Immature natural killer cell (primary cell): ENCODE results near the gene DHX35. TPM values are rescaled to one million over a fixed set of nuclear protein-coding genes. Genes with fewer than 3 reads are reported as not detected.
"Not testable (repeated sequence)": the region's sequence is repeated elsewhere in the genome, so short reads cannot be mapped to it uniquely, and the experiment has no call there.

Experiments
- DNase-seq, 3 donors: peaks; one replicate each; pipeline ENCODE4 v3.0.0; 2022; ENCODE audit warnings: mixed read lengths in 1 of 3
- H3K27ac Mint-ChIP-seq, 6 donors: one replicate each; pipeline ENCODE4 v1.8.0; 2020; ENCODE audit warnings: mixed read lengths in 6 of 6, mild to moderate bottlenecking in 5 of 6, inconsistent platforms in 4 of 6, moderate library complexity in 3 of 6
- H3K27me3 Mint-ChIP-seq, 3 donors: one replicate each; pipeline ENCODE4 v1.8.0; 2020 to 2021; ENCODE audit warnings: low read depth in 3 of 3, mild to moderate bottlenecking in 3 of 3, mixed read lengths in 3 of 3, moderate library complexity in 3 of 3, inconsistent platforms in 1 of 3
- H3K36me3 Mint-ChIP-seq, 3 donors: one replicate each; pipeline ENCODE4 v1.8.0; 2020; ENCODE audit warnings: mixed read lengths in 3 of 3, inconsistent platforms in 2 of 3, mild to moderate bottlenecking in 2 of 3
- H3K4me1 Mint-ChIP-seq, 2 donors: one replicate each; pipeline ENCODE4 v1.8.0; 2020; ENCODE audit warnings: inconsistent platforms in 2 of 2, mild to moderate bottlenecking in 2 of 2, mixed read lengths in 2 of 2, moderate library complexity in 1 of 2
- H3K4me3 Mint-ChIP-seq, 5 donors: one replicate each; pipeline ENCODE4 v1.8.0; 2020; ENCODE audit warnings: mild to moderate bottlenecking in 5 of 5, mixed read lengths in 5 of 5, inconsistent platforms in 3 of 5, moderate library complexity in 3 of 5
- H3K9me3 Mint-ChIP-seq, 6 donors: one replicate each; pipeline ENCODE4 v1.8.0; 2020; ENCODE audit warnings: mild to moderate bottlenecking in 6 of 6, mixed read lengths in 6 of 6, inconsistent platforms in 4 of 6, moderate library complexity in 3 of 6
- polyA plus RNA-seq, 3 donors: library from polyadenylated mRNA; unstranded; fragments of 300-500 nt; fragmentation: Illumina TruSeq; gene quantifications; one replicate each; pipeline ENCODE4 v1.2.3, GENCODE V29; 2021

Gene DHX35
- polyA plus RNA-seq, 3 donors from 2014 or later: 5.0 to 6.5 (median 6.0) TPM

DNA sequence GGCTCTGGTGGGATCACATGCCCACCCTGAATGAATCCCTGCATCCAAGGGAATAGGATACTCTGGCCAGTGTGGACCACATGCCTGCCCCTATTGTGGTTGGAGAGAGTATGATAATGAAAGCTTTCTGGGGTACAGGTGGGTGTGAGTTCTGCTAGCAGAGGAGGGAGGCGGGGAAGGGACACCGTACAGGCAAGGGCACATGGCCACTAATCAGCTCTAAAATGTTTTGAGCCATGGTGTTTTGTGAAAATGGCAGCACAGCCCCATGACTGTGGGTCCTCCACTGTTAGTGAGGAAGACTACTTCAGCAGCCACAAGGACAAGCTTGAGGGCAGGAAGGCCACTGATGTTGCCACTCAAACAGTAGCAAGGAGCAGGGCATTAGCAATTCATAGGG lies 11.9 kb upstream of the DHX35 start:
- Mint-ChIP-seq H3K4me1 (no peaks in the 10 kb centered on the region), H3K27ac (no peak overlapping the region), H3K4me3 (no peak overlapping the region), H3K36me3 (peaks cover 0 to 4% (median 0%) of the 10 kb centered on the region in 3 donors), H3K27me3 (peaks cover 0 to 7% (median 0%) of the 10 kb centered on the region in 3 donors), H3K9me3 (no peaks in the 10 kb centered on the region)
- no peak for DNase-seq

DNA sequence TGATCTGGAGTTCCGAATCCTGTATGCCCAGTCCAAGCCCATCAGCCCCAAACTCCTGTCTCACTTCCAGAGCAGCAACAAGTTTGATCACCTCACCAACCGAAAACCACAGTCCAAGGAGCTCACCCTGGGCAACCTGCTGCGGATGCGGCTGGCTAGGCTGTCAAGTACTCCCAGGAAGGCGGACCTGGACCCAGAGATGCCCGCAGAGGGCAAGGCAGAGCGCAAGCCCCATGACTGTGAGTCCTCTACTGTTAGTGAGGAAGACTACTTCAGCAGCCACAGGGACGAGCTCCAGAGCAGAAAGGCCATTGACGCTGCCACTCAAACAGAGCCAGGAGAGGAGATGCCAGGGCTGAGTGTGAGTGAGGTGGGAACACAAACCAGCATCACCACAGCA lies 10.5 kb upstream of the DHX35 start:
- no peak overlapping the region for H3K27ac Mint-ChIP-seq
- no peaks in the 10 kb centered on the region for H3K4me1 Mint-ChIP-seq
- no peak overlapping the region for H3K4me3 Mint-ChIP-seq
- no peaks in the 10 kb centered on the region for H3K9me3 Mint-ChIP-seq
- H3K27me3 Mint-ChIP-seq: peaks cover 0 to 7% (median 0%) of the 10 kb centered on the region in 3 donors
- DNase-seq: no peak
- H3K36me3 Mint-ChIP-seq: peaks cover 0 to 4% (median 0%) of the 10 kb centered on the region in 3 donors

DNA sequence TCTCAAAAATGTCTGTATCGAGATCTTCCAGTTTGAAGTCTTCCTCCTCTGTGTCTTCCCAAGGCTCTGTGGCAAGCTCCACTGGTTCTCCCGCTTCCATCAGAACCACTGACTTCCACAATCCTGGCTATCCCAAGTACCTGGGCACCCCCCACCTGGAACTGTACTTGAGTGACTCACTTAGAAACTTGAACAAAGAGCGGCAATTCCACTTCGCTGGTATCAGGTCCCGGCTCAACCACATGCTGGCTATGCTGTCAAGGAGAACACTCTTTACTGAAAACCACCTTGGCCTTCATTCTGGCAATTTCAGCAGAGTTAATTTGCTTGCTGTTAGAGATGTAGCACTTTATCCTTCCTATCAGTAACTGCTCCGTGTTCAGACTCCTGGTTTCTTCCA lies 10.0 kb upstream of the DHX35 start:
- Mint-ChIP-seq H3K9me3 (no peaks in the 10 kb centered on the region), H3K27ac (no peak overlapping the region), H3K36me3 (peaks cover 0 to 4% (median 0%) of the 10 kb centered on the region in 3 donors), H3K27me3 (peaks cover 0 to 7% (median 0%) of the 10 kb centered on the region in 3 donors), H3K4me3 (no peak overlapping the region), H3K4me1 (no peaks in the 10 kb centered on the region)
- no peak for DNase-seq

DNA sequence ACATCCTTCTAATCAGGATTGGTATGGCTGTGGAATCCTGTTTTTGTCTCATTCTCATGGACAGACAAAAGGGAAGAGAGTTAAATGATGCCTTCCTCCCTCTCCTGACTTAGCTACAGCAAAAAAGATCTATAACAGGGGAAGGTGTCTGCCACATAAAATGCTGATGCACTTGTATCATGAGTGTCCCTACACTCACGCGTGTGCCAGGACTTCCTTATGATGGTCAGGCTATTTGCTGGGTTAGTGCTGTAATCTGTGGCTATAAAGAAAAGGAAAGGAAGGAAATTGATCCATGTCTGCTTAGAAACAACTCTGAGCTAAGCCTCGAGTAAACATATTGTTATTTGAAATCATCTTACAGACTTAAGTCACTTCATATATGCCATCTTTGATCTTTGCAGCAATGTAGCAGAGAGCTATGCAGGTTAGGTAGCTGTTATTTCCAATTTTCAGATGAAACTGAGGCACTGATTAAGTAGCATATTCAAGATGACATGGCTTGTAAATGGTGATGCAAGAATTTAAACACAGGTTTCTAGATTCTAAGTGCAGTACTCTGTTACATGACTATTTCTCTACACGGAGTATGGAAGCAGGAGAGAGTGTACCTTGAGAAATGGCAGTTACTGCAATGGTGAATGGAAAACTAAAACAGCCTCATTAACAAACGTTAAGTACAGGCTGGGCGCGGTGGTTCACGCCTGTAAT lies 8.4 kb upstream of the DHX35 start:
- Mint-ChIP-seq H3K27me3 (peaks cover 0 to 7% (median 0%) of the 10 kb centered on the region in 3 donors), H3K27ac (no peak overlapping the region)

DNA sequence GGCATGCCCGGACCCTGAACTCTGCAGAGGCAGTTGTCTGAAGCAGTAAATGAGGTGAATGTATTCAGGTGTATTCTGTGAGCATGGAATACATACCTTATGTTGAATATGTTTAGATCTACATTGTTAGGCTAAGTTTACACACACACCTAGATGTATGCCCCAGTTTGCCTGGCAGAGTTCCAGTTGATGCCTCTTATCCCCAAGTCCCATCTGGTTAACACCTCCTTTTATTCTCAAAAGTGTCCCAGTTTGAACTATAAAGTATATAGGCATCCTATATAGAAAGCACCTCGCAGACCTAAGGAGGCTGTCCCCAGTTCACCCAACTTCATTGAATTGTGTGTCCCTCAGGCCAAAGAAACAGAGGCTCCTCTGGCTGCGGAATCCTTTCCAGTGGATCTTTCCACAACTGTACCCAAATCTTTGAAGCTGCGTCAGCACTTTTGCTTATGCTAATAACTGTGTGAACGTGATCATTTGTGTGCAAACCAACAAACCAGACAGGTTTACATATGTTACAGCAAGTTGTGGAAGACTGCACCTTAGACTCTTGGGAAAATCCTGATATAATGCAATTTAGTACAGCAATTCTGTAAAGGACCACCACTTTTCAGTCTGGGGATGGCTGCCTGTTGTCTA lies 4.8 kb upstream of the DHX35 start:
- DNase-seq: no peak
- peaks cover 0 to 8% (median 0%) of the 10 kb centered on the region in 3 donors for H3K27me3 Mint-ChIP-seq
- no peak overlapping the region for H3K4me3 Mint-ChIP-seq
- no peak overlapping the region for H3K27ac Mint-ChIP-seq
- H3K9me3 Mint-ChIP-seq: no peaks in the 10 kb centered on the region
- H3K4me1 Mint-ChIP-seq: peaks cover 9 to 11% of the 10 kb centered on the region in 2 donors
- peaks cover 0 to under 1% (median 0%) of the 10 kb centered on the region in 3 donors for H3K36me3 Mint-ChIP-seq

More for the DNA sequence above, 8.4 kb upstream of the DHX35 start:
- Mint-ChIP-seq H3K4me3 (no peak overlapping the region), H3K9me3 (no peaks in the 10 kb centered on the region), H3K4me1 (no peaks in the 10 kb centered on the region), H3K36me3 (peaks cover 0 to 4% (median 0%) of the 10 kb centered on the region in 3 donors)
- DNase-seq: no peak

DNA sequence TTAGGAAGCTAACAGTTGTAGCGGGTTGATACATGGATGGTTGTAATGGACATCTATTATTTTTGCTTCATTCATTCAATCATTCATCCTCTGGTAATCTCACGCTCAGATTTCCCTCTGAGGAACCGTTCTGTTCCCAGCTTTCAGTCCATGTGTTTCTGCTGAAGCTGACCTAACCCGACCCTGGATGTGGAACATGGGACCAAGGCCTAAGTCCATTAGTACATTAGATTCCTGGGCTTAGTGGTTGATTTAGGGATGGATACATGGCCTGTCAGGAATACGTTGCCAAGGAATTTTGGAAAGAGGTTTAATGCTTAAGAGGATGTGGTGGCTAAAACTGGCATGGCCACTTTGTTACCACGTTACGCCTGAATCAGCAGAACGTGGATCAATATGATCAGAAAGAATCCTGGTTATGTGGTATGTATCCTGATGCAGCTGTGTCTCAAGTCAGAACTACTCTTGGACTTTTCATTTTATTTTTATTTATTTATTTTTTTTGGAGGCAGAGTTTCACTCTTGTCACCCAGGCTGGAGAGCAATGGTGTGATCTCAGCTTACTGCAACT lies 4.1 kb upstream of the DHX35 start:
- H3K27ac Mint-ChIP-seq: no peak overlapping the region
- peaks cover 0 to 8% (median 0%) of the 10 kb centered on the region in 3 donors for H3K27me3 Mint-ChIP-seq
- H3K4me1 Mint-ChIP-seq: peaks cover 14 to 17% of the 10 kb centered on the region in 2 donors
- no peak overlapping the region for H3K4me3 Mint-ChIP-seq
- DNase-seq: no peak
- no peaks in the 10 kb centered on the region for H3K9me3 Mint-ChIP-seq
- H3K36me3 Mint-ChIP-seq: no peaks in the 10 kb centered on the region

DNA sequence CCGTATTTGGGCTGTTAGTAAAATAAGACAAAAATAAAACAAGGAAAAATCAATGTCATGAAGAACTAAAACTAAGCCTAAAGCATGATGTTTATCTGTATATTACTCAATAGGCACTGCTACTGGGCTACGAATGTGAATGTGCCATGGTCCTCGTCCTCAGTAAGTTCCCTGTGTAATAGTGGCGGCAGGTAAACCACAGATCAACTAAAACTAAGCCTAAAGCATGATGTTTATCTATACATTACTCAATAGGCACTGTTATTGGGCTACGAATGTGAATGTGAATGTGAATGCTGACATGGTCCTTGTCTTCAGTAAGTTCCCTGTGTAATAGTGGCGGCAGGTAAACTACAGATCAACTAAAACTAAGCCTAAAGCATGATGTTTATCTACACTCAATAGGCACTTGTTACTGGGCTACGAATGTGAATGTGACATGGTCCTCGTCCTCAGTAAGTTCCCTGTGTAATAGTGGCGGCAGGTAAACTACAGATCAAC lies 1.9 kb upstream of the DHX35 start:
- not testable (repeated sequence) for H3K9me3 Mint-ChIP-seq, H3K4me3 Mint-ChIP-seq, H3K36me3 Mint-ChIP-seq, H3K27ac Mint-ChIP-seq, DNase-seq, H3K27me3 Mint-ChIP-seq
- peaks cover 21 to 27% of the 10 kb centered on the region in 2 donors for H3K4me1 Mint-ChIP-seq

DNA sequence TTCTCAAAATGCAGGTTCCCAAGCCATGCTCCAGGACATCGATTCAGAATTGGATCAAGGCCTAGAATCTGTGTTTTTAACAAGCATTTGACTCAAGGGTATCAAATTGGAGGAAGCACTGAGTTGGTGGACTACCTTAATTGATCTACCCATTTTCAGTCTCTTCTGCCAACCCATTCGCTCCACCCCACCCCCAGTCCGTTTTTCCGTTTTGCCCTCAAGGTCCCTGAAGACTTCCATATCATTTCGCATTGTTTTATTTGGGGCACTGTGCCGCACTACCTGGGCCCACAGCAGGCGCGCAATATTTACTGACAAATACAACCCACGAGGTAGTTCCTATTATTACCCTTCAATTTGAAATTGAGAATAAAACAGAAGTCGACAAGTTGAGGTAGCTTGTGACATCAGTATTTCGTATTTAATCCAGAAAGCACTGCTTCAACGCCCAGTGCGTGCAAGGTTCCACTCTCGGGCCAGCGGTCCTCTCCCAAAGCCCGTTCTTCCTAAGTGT lies 557 bp upstream of the DHX35 start:
- Mint-ChIP-seq H3K36me3 (peaks cover 0 to 3% (median 0%) of the 10 kb centered on the region in 3 donors), H3K4me3 (peak overlapping the region; percentile 92 to 96 (median 95)), H3K27me3 (peaks cover 0 to 7% (median 3%) of the 10 kb centered on the region in 3 donors), H3K9me3 (no peaks in the 10 kb centered on the region), H3K4me1 (peaks cover 21 to 27% of the 10 kb centered on the region in 2 donors), H3K27ac (peak overlapping the region; percentile 88 to 95 (median 94))
- no peak for DNase-seq

DNA sequence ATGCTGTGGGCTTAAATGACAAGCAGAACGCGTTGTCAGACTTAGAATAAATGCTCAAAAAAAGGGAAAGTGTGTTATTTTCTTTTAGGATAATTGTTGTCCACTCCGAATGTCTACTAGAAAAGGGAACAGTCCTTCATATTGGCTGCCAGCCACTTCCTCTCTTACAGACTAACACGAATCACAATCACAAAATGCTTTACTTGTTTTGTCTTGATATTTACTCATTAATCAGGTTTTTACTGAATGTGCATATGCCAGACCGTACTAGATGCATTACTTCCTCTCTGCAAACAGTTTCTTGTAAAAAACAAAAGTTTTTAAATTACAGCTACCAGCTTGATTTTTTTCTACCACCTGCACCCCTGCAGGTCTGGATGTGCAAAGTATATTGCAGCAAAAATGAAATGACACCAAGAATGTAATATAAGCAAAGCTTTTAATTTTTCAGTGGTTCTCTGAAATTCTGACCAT lies 821 bp downstream of the DHX35 start:
- H3K4me3 Mint-ChIP-seq: peak overlapping the region; percentile 92 to 96 (median 95)
- no peak for DNase-seq
- H3K4me1 Mint-ChIP-seq: peaks cover 21 to 27% of the 10 kb centered on the region in 2 donors
- H3K36me3 Mint-ChIP-seq: peaks cover 0 to 3% (median 0%) of the 10 kb centered on the region in 3 donors
- H3K27me3 Mint-ChIP-seq: peaks cover 0 to 7% (median 3%) of the 10 kb centered on the region in 3 donors
- H3K9me3 Mint-ChIP-seq: no peaks in the 10 kb centered on the region
- peak overlapping the region; percentile 86 to 94 (median 90) for H3K27ac Mint-ChIP-seq

DNA sequence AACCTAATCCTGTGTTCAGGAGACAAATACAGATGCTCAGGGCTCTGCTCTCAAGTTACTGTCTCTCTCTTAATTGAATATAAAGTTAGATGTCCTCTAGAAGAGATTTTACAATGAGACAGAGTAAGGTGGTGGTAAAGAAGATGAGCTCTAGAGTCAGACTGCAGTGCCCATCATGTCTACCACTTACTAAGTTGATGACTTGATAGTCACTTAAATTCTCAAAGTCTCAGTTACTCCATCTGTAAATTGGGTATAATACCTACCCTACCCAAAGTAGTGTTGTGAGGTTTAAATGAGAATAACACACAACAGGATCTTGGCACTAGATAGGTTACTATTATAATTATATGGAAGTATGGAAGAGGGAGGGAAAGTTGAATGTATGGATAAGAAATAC lies 1.6 kb downstream of the DHX35 start:
- Mint-ChIP-seq H3K9me3 (no peaks in the 10 kb centered on the region), H3K4me3 (peak overlapping the region in 1 of 5 donors; percentile 38), H3K36me3 (peaks cover 0 to 3% (median 0%) of the 10 kb centered on the region in 3 donors), H3K27me3 (peaks cover 0 to 7% (median 3%) of the 10 kb centered on the region in 3 donors), H3K4me1 (peaks cover 21 to 27% of the 10 kb centered on the region in 2 donors), H3K27ac (no peak overlapping the region)
- no peak for DNase-seq

DNA sequence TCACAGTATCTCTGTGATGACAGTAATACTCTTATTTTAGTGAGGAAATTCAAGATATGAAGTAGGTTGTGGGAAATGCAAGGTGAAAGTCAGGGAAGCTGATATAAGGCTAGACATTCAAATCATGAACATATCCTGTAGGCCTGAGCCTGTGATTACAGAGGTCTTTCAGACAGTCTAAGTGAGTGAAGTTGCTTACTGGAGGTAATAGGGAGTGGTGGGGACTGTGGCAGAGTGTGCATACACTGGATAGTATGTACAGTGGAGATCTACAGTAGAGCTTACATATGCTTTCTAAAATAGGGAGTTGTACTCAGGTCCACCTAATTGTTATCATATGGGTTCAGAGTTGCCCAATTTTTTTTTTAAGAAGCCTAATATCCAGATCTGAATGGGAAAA lies 3.1 kb downstream of the DHX35 start:
- Mint-ChIP-seq H3K4me1 (peaks cover 21 to 27% of the 10 kb centered on the region in 2 donors), H3K27me3 (peaks cover 0 to 7% (median 3%) of the 10 kb centered on the region in 3 donors), H3K36me3 (peaks cover 2 to 12% (median 4%) of the 10 kb centered on the region in 3 donors), H3K4me3 (no peak overlapping the region), H3K27ac (no peak overlapping the region), H3K9me3 (no peaks in the 10 kb centered on the region)
- DNase-seq: no peak

DNA sequence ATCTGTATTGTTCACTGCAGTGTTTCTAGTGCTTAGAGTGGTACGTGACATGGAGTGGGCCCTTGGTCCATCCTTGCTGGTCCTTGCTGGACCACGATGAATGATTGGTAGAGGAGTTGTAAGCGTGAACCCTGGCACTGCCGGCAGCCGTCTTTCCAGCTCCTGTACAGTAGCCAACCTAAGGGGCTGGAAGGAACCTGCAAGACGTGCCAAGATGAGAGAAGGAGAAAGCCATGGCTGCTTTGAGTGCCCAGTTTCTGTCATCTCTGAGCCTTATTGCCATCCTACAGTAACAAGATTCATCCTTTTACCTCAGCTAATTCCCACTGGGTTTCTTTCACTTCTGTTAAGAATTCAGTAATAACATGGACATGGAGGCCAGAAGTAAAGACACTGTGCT lies 5.9 kb downstream of the DHX35 start:
- DNase-seq: no peak
- H3K9me3 Mint-ChIP-seq: no peaks in the 10 kb centered on the region
- H3K27me3 Mint-ChIP-seq: peaks cover 0 to 4% (median 3%) of the 10 kb centered on the region in 3 donors
- peaks cover 6 to 9% of the 10 kb centered on the region in 2 donors for H3K4me1 Mint-ChIP-seq
- H3K36me3 Mint-ChIP-seq: peaks cover 8 to 32% (median 10%) of the 10 kb centered on the region in 3 donors
- H3K27ac Mint-ChIP-seq: no peak overlapping the region
- no peak overlapping the region for H3K4me3 Mint-ChIP-seq

DNA sequence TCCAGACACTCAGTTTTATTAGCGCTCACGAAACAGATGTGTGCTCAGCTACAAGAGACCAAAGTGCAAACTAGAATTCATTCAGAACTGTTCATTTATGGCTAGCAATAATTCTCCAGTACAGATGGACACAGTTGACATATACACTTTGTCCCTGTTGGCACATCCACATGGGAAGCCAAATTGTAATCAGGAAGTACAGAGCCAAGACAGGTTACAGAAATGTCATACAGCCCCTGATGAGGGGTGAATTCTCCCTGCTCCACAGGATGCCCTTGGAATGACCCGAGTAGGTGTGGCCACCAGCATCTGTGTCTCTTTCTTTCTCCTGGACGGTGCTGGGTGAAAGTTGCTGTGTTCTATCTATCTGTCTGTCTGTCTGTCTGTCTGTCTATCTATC lies 7.6 kb downstream of the DHX35 start:
- Mint-ChIP-seq H3K36me3 (peaks cover 13 to 40% (median 15%) of the 10 kb centered on the region in 3 donors), H3K9me3 (no peaks in the 10 kb centered on the region), H3K27me3 (peaks cover 0 to 5% (median 0%) of the 10 kb centered on the region in 3 donors), H3K4me1 (peaks cover 0 to 2% of the 10 kb centered on the region in 2 donors), H3K27ac (no peak overlapping the region), H3K4me3 (no peak overlapping the region)
- no peak for DNase-seq
